HG02884 (cell line): ENCODE data around the gene TSPAN13.

Source experiments
- ATAC-seq: cut with Tn5 transposase; IDR thresholded peaks from one replicate; pipeline ENCODE4 v1.9.1; 2021; ENCODE audit warnings: mild to moderate bottlenecking, moderate library complexity; ENCODE audit not compliant: unreplicated experiment

The TSPAN13 gene

DNA sequence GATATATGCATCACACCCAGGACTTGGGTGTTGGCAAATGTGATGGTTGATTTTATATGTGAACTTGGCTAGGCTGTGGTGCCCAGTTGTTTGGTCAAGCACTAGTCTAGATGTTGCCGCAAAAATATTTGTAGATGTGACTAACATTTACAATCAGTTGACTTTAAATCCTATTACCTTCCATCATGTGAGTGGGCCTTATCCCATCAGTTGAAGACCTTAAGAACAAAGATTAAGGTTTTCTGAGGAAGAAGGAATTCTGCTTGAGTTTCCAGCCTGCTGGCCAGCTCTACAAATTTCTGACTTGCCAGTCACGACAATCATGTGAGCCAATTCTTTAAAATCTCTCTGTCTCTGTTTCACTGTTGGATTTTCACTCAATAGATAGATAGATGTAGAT, 20.3 kb downstream of the TSPAN13 start:
- no peak for ATAC-seq

DNA sequence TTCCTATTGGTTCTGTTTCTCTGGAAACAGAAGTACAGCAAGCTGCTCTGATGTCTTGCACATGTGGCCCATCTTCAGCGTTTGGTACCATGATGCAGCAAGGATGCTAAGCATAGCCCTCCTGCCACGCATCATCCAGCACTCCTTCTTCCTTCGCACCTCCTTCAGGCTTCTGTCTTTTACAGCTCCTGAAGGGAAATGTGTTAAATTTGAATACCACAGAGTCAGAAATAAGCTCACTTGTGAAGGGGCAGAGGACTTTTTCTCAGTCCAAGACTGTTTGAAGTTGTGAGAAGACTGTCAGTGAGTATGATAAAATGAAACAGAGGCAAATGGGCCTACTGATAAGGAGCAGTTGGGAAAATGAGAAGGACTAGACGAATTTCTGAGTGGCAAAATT, 20.7 kb downstream of the TSPAN13 start:
- ATAC-seq, result no peak

- ATAC-seq, result no peak
Measured at GRCh38 chr7:16774986-16775385, 21.4 kb downstream of the TSPAN13 start.

GRCh38 chr7:16776053-16776452, 22.5 kb downstream of the TSPAN13 start:
- ATAC-seq, result no peak

- no peak for ATAC-seq
Measured at GRCh38 chr7:16778476-16778875, 24.9 kb downstream of the TSPAN13 start.

- ATAC-seq, result no peak
Measured at GRCh38 chr7:16779051-16779450, 25.5 kb downstream of the TSPAN13 start.

DNA sequence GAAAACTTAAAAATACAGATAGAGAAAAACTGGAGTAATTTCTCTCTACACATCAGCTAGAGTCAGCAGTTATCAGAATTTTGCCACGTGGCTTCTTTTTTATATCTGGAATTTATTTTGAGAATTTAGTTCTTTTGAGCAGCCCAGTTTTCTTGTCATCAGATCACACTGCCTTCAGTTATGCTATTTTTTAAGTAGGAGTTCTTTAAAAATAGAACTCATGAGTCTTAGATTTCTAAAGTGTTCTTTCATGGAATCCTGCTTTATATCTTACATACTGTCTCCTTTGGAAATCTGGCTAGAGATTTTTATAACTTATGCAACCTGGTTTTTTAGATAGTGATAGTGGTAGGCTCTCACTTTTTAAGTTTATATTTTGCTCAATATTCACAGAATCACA, 27.0 kb downstream of the TSPAN13 start:
- ATAC-seq, result no peak

GRCh38 chr7:16785321-16785720, 31.8 kb downstream of the TSPAN13 start:
- ATAC-seq, result no peak

- ATAC-seq, result no peak
Measured at GRCh38 chr7:16785846-16786245, 32.3 kb downstream of the TSPAN13 start.

DNA sequence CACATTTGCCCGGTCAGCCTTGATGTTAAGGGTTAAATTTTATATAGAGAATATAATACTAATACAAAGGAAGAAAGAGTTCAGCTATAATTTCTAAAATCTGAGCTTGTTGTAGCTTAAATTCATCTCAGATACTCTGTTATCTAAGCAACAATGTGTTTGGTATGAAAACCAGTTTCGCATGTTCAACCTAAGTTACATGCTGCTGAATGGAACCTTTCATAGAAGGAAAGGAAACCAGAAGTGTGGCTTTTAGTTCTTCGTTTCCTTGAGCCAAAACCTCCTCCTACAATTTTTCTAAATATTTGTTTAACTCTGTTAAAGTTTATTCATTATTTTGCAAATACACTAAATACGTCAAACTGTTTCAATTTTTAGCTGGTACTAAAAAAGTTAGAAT, 32.7 kb downstream of the TSPAN13 start:
- ATAC-seq, result no peak

- ATAC-seq, result no peak
Measured at GRCh38 chr7:16787127-16787526, 33.6 kb downstream of the TSPAN13 start.

- ATAC-seq, result no peak
Measured at GRCh38 chr7:16791071-16791470, 37.5 kb downstream of the TSPAN13 start.

DNA sequence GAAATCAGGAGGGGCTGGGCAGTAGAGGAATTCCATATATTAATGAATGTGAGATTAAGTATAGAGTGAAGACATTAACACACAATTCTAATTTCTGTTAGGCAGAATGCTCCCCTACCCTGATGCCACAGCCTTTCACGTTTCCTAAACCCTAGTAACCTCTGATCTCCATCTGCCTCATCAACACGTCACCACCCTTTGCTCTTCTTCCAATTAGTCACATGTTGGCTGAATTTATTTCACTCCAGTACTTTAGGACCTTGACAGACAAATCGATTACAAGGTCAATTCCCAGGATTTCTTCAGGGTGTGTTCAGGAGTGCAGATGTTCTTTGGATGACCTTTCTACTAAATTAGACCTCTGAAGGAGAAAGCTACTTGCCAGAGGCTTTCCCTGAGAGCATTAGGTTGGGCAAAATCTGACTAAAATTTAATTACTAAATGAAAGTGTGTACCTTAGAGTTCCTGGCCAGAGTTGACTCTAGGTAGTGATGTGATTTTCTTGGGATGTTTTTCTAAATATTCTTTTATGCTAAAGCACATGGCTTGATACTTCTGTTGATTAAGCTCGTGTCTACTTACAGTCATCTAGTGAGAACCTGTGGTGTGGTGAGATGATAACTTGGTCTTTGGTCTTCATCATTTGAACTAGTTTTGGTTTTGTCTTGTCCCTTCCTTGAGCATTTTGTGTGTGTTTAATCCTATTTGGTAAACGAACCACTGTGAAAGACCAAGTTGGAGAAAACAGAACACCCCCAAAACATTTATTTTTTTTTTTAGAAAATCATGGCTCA, 38.5 kb downstream of the TSPAN13 start:
- ATAC-seq, result no peak

DNA sequence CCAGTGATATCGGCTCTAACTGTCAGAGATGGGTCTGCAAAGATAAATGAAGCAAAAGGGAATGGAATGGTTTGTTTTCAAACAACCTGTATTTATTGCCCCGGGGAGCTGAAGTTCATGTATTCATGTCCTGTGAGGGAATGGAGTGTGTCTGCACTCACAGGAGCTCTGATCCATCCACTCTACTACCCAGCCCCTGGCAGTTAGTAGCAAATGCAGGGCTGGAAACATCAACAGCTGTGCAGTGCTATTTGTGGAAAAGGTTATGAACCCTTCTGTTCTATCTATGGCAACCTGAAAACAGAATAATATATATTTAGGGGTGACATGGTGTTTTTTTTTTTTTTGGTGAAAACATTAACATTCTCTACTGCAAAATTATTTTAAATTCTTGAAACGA, 41.4 kb downstream of the TSPAN13 start:
- no peak for ATAC-seq

DNA sequence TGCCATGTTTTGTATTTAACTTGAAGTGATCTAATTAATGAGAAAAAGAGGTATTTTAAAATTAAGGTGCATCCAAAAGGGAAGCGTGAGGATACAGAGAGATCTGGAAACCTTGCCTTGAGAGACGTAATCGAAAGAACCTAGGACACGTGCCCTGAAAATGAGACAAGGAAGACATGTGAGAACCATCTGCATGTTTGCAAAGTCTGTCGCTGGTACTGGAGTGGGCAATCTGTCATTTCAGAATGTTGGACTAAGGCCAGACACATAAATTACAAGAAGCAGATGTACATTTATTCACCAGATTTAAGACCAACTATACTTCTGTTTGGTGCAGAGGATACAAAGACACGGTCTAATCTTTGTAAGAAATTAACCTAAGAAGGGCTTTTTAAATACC, 42.1 kb downstream of the TSPAN13 start:
- no peak for ATAC-seq

GRCh38 chr7:16801111-16801542, 47.6 kb downstream of the TSPAN13 start:
- ATAC-seq, result peak; percentile 64

GRCh38 chr7:16801579-16801978, 48.0 kb downstream of the TSPAN13 start:
- ATAC-seq, result no peak

DNA sequence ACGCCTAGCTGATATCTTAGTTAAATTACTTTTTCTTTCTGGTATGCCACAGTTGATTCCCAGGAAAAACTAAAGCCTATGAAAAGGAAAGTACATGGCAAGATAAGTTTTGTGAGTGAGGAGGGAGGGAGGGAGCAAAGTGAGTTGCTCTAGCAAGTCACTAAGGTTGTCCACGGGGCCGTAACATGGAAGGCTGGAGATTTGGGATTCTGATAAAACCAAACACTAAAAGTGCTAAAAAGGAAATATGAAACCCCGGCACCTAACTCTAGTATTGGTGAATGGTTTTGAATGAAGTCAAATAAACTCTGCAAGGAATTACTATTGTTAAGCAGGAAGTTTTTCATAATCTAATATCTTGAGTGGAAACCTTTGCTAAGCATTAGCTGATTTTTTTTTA, 49.6 kb downstream of the TSPAN13 start:
- no peak for ATAC-seq

DNA sequence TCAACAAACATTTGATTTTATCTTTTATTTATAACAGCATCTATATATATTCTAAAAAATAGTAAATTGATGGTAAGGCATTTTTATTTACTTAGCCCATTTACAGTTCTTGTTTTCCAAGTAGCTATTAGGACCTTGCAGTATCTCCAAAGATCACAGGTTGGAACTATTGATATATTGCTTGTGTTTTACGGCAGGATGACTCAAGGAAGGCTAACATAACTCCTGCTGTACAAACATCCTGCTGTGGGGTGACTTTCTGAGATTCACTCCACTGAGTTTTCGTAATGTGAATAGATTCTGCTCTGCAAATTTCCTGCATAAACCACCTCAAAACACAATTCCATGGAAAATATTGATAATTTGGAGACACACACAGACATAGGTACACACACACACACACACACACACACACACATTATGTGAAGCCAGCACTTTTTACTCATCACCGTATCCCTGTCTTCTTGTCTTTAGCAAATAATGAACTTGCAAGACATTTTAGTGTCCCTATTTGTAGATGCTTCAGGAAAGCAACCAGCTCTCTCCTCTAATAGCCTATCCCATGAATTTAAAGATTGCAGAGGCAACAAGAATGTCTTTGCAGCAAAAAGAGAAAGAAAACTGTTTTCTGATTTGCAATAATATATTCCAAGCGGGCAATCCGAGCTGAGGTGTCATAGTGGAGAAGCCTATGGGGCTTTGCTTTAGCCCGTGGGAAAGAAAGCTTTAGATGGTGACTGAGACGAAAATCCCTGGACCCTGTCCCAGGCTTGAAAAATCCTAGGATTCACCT, 50.5 kb downstream of the TSPAN13 start:
- no peak for ATAC-seq

GRCh38 chr7:16804674-16805439, 51.3 kb downstream of the TSPAN13 start, which contains the start of gene AGR2:
AGR2 (minus strand) TSS chr7:16804999; CDS start chr7:16801796, 3,203 bp downstream.
- ATAC-seq, result no peak

DNA sequence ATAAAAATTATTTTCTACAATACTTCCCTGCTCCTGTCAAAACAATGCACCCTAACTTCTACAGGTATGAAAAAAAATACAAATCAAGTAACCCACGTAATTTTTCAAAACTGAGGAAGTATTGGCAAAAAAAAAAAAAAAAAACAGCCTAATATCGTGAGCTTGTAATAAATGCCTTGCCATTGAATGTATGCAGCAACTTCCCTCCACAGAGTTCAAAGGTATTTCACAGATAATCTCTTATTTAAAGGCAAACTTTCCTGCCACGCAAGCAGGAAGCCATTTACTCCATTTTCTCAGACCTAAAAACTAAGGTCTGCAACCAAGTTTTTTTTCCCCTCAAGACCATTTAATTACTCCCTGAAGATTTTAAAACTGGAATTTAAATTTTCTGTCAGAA, 51.9 kb downstream of the TSPAN13 start:
- no peak for ATAC-seq
